Activated CD4-positive, alpha-beta T cell treated with anti-CD3 and anti-CD28 coated beads, Interleukin-2, amount 10 ng/mL, durations not matched to agents 7 days and 5 days (primary cell): Measurements from ENCODE around the gene DRC1. TPM values are rescaled to one million over a fixed set of nuclear protein-coding genes. Genes with fewer than 3 reads are reported as not detected.

Experiments
- CTCF ChIA-PET: fragments of 350-600 bp; sonication (Branson Sonifier 250); formaldehyde crosslinking; loops from one replicate; lab custom pipeline; 2021; ENCODE audit warnings: antibody characterized with exemption; lab: Charles Lee
- POLR2A ChIA-PET: fragments of 350-600 bp; sonication (Branson Sonifier 250); formaldehyde crosslinking; loops from one replicate; lab custom pipeline; 2021; ENCODE audit warnings: antibody characterized with exemption; lab: Charles Lee
- DNase-seq: peaks from one replicate; pipeline ENCODE4 v3.0.0-alpha.2; 2020
- H3K27ac Mint-ChIP-seq: one replicate; pipeline ENCODE4 v1.8.0; 2021; ENCODE audit warnings: mild to moderate bottlenecking, moderate library complexity, mixed read lengths
- H3K27me3 Mint-ChIP-seq: one replicate; pipeline ENCODE4 v1.8.0; 2021; ENCODE audit warnings: mixed read lengths
- H3K36me3 Mint-ChIP-seq: one replicate; pipeline ENCODE4 v1.8.0; 2021; ENCODE audit warnings: low read depth, mixed read lengths
- H3K4me1 Mint-ChIP-seq: one replicate; pipeline ENCODE4 v1.8.0; 2021; ENCODE audit warnings: mixed read lengths
- H3K4me3 Mint-ChIP-seq: one replicate; pipeline ENCODE4 v1.8.0; 2021; ENCODE audit warnings: mild to moderate bottlenecking, moderate library complexity, mixed read lengths
- H3K9me3 Mint-ChIP-seq: one replicate; pipeline ENCODE4 v1.8.0; 2021; ENCODE audit warnings: mixed read lengths
- total RNA-seq, 2 experiments: library from RNA; stranded (reverse); gene quantifications; one replicate each; pipeline ENCODE4 v1.2.3, GENCODE V29; 2021

Gene DRC1
- total RNA-seq, 2 experiments from 2014 or later: not detected

DNA sequence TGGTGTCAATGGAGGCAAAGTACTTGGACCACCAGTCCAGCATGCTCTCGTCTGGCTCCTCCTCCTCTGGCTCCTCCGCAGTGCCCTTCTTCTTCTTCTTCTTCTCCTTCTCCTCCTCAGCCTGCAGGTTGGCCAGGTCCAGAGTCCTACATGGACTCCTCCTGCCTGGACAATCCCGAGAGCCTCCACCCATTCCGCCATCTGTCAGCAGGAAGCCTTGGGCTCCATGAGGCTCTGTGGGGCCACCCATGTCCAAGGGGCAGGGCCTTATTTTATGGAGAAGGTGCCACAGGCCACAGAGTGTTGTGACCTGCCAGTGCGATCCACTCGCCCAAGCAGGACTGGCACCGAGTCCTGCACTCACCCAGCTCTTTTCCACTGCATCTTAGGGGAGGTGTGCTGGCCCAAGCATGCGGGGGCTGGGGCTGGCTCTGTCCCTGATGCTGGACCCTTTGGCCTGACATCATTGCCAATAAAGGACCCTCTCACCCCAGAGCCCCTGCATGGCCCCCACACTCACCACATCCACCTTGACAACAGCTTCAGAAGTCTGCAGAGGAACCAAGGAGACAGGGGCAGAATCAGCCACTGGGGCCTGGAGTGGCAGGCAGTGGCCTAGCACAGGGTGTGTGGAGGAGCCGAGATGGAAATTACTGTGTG is 69.0 kb downstream of the DRC1 start:
- POLR2A ChIA-PET: no interaction called here
- no peak for DNase-seq
- no peak overlapping the region for H3K4me3 Mint-ChIP-seq

DNA sequence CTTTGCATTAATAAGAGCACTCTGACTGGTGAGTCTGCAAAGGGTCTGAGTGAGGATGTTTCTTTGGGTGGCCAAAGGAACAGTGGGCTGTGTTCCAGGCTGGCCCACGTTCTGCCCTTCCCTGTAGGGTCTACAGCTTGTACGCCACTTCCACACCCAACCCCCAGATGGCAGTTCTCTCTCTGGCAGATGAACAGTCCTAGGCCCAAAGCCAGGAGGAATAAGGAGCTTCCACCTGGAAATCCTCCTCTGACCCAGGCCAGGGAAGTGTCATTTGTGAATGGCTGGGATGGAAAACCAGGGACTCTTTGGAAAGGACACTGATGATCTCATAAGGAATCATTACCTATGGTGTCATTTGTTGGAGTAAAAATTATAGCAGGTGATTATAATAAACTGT is 69.6 kb downstream of the DRC1 start:
- peaks cover 7% of the 10 kb centered on the region for H3K36me3 Mint-ChIP-seq
- DNase-seq: no peak
- no peak overlapping the region for H3K27ac Mint-ChIP-seq
- ChIA-PET CTCF (interaction anchor here (1.7 kb wide), 1 partner anchor 16 kb away, joined by 3 read pairs; no protein-coding TSS in a partner anchor), POLR2A (no interaction called here)
- no peaks in the 10 kb centered on the region for H3K27me3 Mint-ChIP-seq
- no peak overlapping the region for H3K4me3 Mint-ChIP-seq
- H3K9me3 Mint-ChIP-seq: peaks cover 12% of the 10 kb centered on the region
- H3K4me1 Mint-ChIP-seq: peaks cover 2% of the 10 kb centered on the region

More for the DNA sequence above, 69.0 kb downstream of the DRC1 start:
- Mint-ChIP-seq H3K4me1 (peaks cover 2% of the 10 kb centered on the region), H3K27ac (no peak overlapping the region), H3K9me3 (peaks cover 12% of the 10 kb centered on the region), H3K36me3 (peaks cover 7% of the 10 kb centered on the region), H3K27me3 (no peaks in the 10 kb centered on the region)
- CTCF ChIA-PET: interaction anchor here (0.6 to 1.7 kb wide), 3 partner anchors 16 to 25 kb away, joined by 3 to 7 read pairs (median 5); no protein-coding TSS in a partner anchor

DNA sequence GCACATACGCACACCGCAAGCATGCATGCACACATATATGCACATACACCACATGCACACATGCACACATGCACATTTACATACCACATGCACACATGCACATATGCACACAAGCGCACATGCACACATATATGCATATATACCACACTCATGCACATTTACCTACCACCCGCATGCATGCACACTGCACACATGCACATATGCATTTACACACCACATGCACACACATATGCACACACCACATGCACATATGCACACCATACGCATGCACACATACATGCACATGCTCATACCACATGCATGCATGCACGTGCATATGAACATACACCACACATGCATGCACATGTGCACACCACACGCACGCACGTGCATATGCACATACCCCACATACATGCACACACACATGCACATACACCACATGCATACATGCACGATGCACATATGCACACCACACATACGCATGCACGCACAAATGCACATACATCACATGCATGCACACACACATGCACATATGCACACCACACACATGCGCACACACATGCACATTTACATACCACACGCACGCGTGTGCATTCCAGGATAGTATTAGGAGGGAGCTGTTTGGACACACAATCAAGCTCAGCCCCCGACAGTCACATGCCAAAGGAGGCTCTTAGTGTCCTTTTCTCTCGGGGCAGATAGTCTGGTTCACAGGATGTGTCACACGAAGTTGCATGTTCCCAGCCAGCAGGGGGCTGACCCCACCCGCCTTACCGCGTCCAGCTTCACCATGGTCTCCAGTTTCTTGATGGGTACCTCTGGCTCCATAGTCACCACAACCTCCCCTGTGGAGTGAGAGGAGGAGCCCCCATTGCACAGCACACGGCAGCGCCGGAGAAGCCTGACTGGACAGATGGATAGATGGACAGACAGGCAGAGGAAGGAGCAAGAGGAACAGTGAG is 70.3 kb downstream of the DRC1 start:
- H3K27me3 Mint-ChIP-seq: no peaks in the 10 kb centered on the region
- no peak overlapping the region for H3K27ac Mint-ChIP-seq
- ChIA-PET POLR2A (no interaction called here), CTCF (interaction anchor here (1.7 kb wide), 1 partner anchor 16 kb away, joined by 3 read pairs; no protein-coding TSS in a partner anchor)
- H3K9me3 Mint-ChIP-seq: peaks cover 12% of the 10 kb centered on the region
- peaks cover 4% of the 10 kb centered on the region for H3K4me1 Mint-ChIP-seq
- peaks cover 7% of the 10 kb centered on the region for H3K36me3 Mint-ChIP-seq
- H3K4me3 Mint-ChIP-seq: no peak overlapping the region
- no peak for DNase-seq

DNA sequence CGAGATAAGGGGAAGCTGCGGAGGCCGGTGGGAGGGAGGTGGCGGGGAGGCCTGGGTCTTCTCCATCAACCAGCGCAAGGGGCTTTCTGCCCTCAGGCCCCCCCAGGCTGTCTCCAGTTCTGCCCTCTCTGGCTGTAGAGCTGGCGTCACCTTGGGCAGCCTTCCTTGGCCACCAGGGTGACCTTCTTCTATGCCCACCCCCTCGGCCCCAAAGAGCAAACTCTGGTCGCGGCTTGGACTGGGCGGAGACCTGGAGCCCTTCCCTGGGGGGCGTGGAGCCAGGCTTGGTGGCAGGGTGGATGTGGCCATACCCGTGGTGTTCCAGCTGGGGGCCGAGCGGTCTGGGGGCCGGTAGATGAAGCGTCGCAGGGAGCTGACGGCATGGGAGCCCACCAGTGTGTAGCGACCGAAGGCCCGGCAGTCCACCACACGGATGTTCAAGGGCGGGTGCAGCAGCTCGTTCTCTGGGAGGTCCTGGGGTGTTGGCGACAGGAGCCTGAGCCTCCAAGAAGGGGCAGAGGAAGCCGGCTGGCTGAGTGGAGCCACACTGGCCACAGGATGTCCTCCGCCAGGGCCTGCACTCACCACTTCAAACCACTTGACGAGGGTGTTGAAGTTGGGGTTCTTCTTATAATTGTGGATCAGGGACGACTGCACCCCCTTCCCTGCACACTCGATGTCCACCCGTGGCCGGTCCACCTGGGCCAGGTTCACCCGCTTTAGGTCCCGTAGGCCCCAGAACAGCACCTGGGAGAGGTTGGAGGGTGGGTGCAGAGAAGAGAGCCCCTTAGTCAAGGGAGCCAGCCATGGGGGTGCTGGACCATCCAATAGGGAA is 71.3 kb downstream of the DRC1 start:
- no peak for DNase-seq
- Mint-ChIP-seq H3K4me3 (no peak overlapping the region), H3K36me3 (peaks cover 7% of the 10 kb centered on the region), H3K27me3 (no peaks in the 10 kb centered on the region), H3K4me1 (peaks cover 11% of the 10 kb centered on the region), H3K27ac (no peak overlapping the region), H3K9me3 (peaks cover 12% of the 10 kb centered on the region)
- POLR2A ChIA-PET: no interaction called here
- CTCF ChIA-PET: no interaction called here

DNA sequence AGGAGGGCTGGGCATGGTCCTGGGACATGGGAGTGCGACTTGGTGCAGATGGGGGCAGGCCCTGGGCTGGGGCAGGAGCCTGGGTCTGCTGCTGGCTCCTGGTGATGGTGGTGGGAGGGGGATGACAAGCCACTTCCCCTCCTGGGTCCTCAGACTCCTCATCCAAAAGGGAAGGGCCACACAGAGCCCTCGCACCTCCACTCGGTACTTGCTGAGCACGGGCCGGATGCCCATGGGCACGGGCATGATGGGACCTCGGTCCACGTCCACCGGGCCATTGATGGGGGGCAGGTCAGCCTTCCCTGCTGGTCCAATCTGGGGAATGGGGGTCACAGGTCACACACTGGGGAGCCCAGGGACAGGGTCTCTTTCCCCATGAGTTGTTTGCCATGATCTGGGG is 72.1 kb downstream of the DRC1 start:
- no peak for DNase-seq
- Mint-ChIP-seq H3K9me3 (peaks cover 10% of the 10 kb centered on the region), H3K36me3 (peaks cover 7% of the 10 kb centered on the region), H3K27ac (no peak overlapping the region), H3K4me3 (no peak overlapping the region), H3K27me3 (no peaks in the 10 kb centered on the region), H3K4me1 (peaks cover 10% of the 10 kb centered on the region)
- ChIA-PET POLR2A (no interaction called here), CTCF (no interaction called here)

DNA sequence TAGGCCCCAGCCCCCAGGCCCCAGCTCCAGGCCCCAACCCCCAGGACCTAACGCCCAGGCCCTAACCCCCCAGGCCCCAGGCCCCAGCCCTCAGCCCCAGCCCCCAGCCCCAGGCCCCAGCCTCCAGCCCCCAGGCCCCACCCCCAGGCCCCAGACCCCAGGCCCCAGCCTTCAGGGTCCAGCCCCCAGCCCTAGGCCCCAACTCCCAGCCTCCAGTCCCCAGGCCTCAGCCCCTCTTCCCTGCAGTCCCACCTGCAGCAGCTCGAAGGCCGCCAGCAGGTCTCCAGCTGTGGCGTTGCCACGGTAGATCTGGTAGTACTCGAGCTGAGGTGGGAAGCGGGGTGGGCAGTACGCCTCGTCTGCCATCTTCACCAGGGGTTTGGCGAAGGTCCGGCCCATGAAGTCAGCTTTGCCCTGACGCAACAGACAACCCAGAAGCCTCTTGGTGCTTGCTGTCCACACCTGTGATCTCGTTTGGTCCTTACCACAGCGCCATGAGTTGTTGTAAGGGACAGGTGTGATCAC is 72.6 kb downstream of the DRC1 start:
- Mint-ChIP-seq H3K4me3 (no peak overlapping the region), H3K9me3 (peaks cover 6% of the 10 kb centered on the region)
- CTCF ChIA-PET: no interaction called here

DNA sequence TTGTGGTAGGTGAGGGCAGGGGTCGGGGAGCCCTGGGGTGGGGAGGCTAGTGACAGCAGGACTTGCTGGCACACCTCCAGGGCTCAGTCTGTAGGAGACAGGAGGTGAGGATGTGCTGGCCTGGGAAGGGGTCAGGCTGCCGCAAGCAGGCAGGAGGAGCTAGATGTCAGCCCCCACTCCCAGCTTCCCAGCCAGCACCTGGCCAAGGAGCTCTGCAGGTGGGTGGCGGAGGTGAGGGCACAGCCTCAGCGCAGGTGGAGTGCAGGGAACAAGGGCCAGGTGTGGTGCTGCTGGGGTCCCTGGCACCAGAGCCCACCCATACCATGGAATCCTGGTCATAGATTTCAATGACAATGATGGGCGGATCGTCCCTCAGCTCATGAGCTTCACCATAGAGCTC is 73.3 kb downstream of the DRC1 start:
- Mint-ChIP-seq H3K27me3 (no peaks in the 10 kb centered on the region), H3K9me3 (peaks cover 4% of the 10 kb centered on the region), H3K4me3 (no peak overlapping the region), H3K36me3 (peaks cover 7% of the 10 kb centered on the region), H3K27ac (peak overlapping the region; percentile 69), H3K4me1 (peaks cover 10% of the 10 kb centered on the region)
- ChIA-PET POLR2A (no interaction called here), CTCF (no interaction called here)
- DNase-seq: no peak

More for the DNA sequence above, 72.6 kb downstream of the DRC1 start:
- POLR2A ChIA-PET: no interaction called here
- Mint-ChIP-seq H3K27me3 (no peaks in the 10 kb centered on the region), H3K4me1 (peaks cover 10% of the 10 kb centered on the region), H3K27ac (no peak overlapping the region), H3K36me3 (peaks cover 7% of the 10 kb centered on the region)
- no peak for DNase-seq

DNA sequence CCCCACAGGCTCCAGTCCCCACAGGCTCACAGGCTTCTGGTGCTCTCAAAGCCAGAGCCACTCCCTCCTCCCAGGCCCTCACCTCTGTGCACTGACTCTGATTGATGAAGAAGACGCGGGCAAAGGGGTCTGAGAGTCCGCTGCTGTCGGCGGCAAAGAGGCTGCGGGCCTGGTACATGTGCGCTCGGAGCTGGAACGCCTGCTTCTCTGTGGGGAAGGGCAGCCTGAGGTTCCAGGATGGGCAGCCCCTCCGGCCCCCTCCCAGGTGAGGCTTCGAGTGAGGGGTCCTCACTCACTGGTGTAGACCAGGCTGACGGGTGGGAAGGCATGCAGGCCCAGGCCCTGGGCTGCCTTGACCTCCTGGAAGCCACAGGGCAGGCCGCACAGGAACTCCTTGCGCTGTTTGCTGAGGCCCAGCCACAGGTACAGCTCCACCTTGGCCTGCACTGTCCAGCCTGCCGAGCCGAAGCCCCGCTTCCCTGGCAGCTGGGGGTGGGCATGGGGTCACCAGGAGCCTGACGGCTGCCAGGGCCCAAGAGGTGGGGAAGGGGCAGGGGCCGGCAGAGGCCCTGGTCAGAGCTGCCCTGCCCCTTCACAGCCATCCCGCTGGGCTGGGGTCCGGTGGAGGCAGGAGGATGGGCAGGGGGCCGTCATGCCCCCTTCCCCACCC is 74.2 kb downstream of the DRC1 start:
- Mint-ChIP-seq H3K36me3 (peaks cover 4% of the 10 kb centered on the region), H3K27me3 (no peaks in the 10 kb centered on the region), H3K4me1 (peaks cover 10% of the 10 kb centered on the region), H3K4me3 (no peak overlapping the region), H3K27ac (no peak overlapping the region), H3K9me3 (peaks cover 4% of the 10 kb centered on the region)
- POLR2A ChIA-PET: no interaction called here
- no peak for DNase-seq
- CTCF ChIA-PET: interaction anchor here (1.1 to 3.3 kb wide), 2 partner anchors 9 to 11 kb away, joined by 3 to 13 read pairs; no protein-coding TSS in a partner anchor

DNA sequence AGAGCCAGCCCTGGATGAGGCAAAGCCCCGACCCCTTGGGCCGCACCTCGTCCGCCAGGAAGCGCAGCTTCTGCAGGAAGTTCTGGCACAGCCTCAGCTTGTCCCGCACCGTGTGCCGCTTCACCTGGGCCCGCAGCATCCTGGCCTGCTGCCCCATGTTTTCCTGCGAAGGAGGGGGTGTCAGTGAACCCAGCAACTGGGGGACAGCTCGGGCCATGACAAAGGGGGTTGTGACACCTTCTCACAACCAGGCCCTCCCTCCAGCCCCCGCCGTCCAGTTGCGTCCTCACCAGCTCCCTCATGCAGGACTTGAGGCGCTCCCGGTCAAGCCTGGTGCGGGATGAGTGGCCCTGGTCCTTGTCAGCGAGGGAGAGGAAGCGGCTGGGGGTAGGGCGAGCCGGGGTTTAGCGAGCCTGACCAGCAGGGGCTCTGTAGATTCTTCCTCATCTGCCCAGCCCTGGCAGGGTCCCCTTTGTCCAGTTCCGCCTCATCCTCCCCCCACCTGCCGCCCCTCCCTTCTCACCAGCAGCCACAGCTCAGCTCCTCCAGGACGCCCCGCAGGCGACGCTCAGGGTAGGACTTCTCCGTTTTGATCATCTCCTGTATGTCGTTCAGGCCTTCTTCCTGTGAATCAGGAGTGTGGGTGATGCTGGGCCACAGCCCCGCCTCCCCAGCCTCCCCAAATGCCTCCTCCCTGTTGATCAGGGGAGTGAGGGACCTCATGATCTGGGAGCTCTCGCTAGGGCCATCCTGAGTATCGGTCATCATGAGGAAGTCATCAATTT is 75.6 kb downstream of the DRC1 start:
- DNase-seq: peak; percentile 29
- Mint-ChIP-seq H3K27me3 (no peaks in the 10 kb centered on the region), H3K4me3 (peak overlapping the region; percentile 60), H3K9me3 (no peaks in the 10 kb centered on the region), H3K4me1 (peaks cover 10% of the 10 kb centered on the region), H3K27ac (peak overlapping the region; percentile 84), H3K36me3 (no peaks in the 10 kb centered on the region)
- ChIA-PET POLR2A (no interaction called here), CTCF (interaction anchor here (1.4 to 3.3 kb wide), 4 partner anchors 8 to 15 kb away, joined by 3 to 13 read pairs (median 6); no protein-coding TSS in a partner anchor)

DNA sequence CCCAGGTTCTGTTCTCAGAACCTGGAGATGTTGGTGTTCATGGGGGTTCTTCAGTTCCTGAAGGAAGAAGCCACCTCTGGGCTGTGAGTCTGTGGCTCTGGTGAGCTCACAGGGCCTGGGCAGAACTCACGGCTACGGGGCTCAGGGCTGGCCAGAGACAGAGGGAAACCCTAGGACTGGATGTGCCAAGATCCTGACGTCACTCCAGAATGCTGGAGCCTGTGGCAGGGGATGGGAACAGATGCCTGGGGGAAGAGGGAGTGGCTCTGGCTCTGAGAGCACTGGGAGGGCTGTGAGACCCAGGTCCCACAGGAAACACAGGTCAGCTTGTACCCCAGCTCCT is 76.2 kb downstream of the DRC1 start, which contains the start of gene OTOF:
Gene OTOF (minus strand): TSS at position 214 of the 343 bp plus-strand sequence.
- ChIA-PET CTCF (interaction anchor here (1.4 to 3.3 kb wide), 4 partner anchors 9 to 15 kb away, joined by 3 to 13 read pairs (median 6); no protein-coding TSS in a partner anchor), POLR2A (no interaction called here)
- H3K36me3 Mint-ChIP-seq: no peaks in the 10 kb centered on the region
- H3K27ac Mint-ChIP-seq: peak within 1 kb of the TSS; percentile 84
- peaks cover 10% of the 10 kb centered on the region for H3K4me1 Mint-ChIP-seq
- DNase-seq: no peak
- no peaks in the 10 kb centered on the region for H3K9me3 Mint-ChIP-seq
- no peaks in the 10 kb centered on the region for H3K27me3 Mint-ChIP-seq
- peak within 1 kb of the TSS; percentile 60 for H3K4me3 Mint-ChIP-seq

DNA sequence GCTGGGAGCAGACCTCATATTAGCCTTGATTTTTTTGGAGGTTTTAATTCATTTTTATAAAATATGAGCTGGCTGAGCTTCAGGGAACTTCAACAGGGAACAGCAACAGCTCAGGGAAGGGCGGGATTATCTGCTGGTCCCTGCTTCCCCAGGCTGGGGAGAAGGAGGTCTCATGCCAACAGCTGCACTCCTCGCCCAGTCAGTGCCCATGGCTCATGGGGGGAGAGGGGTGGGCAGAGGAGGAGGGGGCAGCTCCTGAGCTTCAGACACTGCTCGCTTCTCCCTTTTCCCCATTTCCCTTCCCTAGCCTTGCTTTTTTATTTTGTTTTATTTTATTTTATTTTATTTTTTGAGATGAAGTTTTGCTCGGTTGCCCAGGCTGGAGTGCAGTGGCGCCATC is 76.6 kb downstream of the DRC1 start:
- no peaks in the 10 kb centered on the region for H3K9me3 Mint-ChIP-seq
- ChIA-PET POLR2A (no interaction called here), CTCF (interaction anchor here (1.0 to 3.3 kb wide), 5 partner anchors 9 to 278 kb away, joined by 3 to 13 read pairs (median 4); no protein-coding TSS in a partner anchor)
- no peak overlapping the region for H3K4me3 Mint-ChIP-seq
- peaks cover 10% of the 10 kb centered on the region for H3K4me1 Mint-ChIP-seq
- H3K27me3 Mint-ChIP-seq: no peaks in the 10 kb centered on the region
- H3K27ac Mint-ChIP-seq: no peak overlapping the region
- H3K36me3 Mint-ChIP-seq: no peaks in the 10 kb centered on the region
- DNase-seq: no peak
